ENCODE measurements around the gene ATP1B4.

GRCh38 chrX:120356084-120356483, 5.8 kb upstream of the ATP1B4 start:
- no peak for TF ChIP-seq CTCF (conservative IDR thresholded peaks at IDR 0.05; ENCODE audit: low read length)
- no peak for TF ChIP-seq EZH2phosphoT487 (IDR thresholded peaks at IDR 0.05; ENCODE audit: borderline replicate concordance)
